KBM-7 (cell line): ENCODE data around the gene TEAD4.
A peak's percentile ranks its signal among the peaks of the same experiment; 100 is the strongest.

Experiments used
- DNase-seq: peaks from one replicate; pipeline ENCODE4 v3.0.0-alpha.2; 2015
- in situ Hi-C: fragments of 300-500 bp; cut with MboI; formaldehyde crosslinking; loops from 2 replicates; pipeline ENCODE4 v1.14.3; 2020; ENCODE audit warnings: low sequenced_read_pairs, low pct_unique_long_range_greater_than_20kb, mixed read lengths

The TEAD4 gene

DNA sequence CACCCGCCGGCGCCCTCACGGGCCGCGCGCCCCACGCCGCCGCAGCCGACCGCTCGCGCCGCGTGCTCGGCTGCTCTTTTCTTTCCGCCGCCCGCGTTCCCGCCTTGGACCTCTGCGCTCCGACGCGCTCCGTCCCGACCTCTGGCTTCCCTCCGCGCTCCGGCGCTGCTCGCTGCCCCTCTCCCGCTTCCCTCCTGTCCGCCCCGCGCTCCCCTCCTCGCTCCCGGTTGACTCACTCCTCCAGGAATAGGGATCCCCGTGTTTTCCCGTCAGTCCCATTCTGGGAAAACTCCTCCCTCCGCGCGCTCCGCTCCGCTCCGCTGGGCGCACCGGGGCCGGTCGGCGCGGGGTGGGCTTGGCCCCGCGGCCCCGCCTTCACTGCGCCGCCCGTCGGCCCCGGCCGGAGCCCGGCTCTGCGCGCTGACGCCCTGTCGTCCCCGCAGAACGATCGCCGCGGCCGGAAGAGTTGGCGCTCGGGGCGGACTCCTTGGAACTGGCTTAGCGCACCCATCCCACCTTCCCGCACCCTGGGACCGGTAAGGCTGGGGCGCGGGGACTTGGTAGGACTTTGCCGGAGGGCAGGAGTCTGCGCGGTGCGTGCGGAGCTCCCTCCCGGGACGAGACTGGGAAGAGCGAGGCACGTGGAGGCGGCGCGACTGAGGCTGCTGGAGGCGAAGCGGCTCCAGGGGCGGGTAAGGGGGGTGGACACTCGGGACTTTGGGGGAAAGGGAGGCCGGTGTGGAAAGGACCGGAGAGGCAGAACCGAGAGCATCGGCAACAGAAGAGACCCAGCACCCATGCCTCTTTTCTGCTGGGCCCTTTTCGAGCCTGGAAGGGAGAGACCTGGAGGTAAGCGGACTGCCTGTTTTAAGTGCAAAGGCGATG is 550 bp downstream of the TEAD4 start:
- in situ Hi-C loops, result no loop called here

DNA sequence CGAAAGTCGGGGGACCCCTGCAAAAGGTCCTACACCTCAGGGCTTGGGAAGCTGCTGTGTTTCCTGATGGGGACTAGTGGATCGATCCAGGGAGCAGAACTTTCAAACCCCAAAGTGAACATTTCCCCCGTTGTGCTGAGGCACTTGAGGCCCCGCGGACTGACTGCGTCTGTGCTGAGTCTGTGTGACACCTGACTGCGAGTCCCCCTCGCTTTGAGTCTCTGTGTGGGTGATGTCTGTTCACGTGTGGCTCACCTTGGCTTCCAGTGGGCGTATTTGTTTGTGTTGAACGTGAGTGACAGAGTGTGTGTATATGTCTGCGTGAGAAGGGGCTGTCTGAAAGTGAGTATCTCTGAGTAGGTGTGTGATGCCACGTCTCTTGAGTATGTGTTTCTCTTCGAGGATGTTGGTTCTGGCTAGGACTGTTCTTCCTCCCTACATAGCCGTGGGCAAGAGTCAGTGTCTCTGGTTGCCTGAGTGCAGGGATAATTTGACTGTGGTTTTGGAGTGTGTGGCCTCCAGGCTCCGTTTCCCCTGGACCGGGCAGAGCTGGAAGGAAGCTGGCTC is 1.3 kb downstream of the TEAD4 start:
- peak; percentile 41 for DNase-seq
- in situ Hi-C loops, result no loop called here

More for the DNA sequence above, 550 bp downstream of the TEAD4 start:
- DNase-seq, result peak; percentile 45

DNA sequence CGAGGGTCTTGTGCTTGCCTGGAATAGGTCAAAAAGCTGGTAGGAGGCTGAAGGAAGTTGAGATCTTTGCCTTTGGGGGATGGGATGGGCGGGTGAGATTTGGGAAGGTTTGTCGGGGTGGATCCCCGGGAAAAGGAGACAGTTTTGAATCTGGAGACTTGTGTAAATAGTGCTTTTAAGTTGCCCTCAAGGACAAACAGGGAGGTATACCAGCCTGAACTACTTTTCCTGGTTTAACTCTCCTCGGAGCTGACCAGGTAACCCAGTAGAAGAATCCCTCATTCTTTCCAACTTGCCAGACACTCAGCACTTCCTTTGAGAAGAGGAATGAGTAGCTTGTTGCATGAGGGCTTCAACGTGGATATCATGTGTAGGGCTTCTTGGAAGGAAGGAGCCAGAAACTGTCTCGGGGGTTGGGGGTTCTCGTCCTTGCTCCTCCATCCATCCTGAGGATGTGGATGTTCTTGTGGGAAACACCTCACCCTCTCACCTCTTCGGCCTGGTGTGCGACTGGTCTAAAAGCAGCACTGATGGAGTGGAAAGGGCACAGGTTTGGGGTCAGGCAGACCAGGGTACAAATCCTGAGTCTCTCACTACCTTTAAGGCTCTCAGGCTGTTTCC is 1.9 kb downstream of the TEAD4 start:
- in situ Hi-C loops, result no loop called here
- DNase-seq, result peak; percentile 12

DNA sequence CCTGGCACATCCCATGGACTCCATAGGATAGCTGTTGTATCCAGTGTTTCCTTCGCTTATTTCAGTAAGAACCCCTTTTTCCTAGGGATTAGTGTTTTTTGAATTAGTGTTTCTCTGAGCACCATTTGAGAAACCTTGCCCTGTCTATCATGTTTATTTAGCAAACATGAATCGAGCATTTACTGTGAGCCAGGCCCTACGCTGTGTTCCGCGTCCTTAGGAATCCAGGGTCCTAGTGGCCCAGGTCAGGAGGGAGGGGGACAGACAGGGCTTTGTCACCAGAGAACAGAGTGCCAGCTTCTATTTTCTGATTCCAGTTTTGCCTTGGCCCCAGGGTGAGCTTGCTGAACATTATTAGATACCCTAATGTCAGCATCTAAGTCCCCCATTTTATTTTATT is 2.5 kb downstream of the TEAD4 start:
- in situ Hi-C loops, result no loop called here
- DNase-seq, result no peak

DNA sequence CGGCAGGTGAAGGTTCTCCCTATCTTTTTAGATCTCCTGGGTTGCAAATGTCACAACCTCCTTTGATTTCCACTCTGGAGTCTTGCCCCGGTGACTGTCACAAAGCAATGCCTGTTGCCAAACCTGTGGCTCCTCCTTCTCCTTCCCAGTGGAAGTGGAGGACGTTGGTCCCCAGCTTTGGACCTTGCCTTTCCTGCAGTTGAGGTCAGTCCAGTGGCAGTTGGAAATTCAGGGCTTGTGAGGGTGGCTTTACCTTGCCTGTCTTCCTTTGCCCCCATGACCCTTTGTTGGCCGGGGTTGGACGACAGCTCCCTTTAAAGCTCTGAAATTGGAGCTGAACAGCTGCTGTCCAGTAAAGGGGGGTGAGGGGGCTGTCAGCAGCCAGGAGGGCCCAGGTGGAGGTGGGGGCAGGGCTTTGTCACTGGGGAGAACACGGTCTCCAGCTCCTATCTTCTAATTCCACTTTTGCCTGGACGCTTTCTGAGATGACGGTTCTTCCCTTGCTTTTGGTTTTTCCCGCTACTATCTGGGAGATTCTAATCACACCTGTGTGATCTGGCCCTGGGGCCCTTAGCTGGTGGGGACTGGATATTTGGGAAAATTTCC is 4.1 kb downstream of the TEAD4 start:
- in situ Hi-C loops, result no loop called here
- DNase-seq, result no peak

DNA sequence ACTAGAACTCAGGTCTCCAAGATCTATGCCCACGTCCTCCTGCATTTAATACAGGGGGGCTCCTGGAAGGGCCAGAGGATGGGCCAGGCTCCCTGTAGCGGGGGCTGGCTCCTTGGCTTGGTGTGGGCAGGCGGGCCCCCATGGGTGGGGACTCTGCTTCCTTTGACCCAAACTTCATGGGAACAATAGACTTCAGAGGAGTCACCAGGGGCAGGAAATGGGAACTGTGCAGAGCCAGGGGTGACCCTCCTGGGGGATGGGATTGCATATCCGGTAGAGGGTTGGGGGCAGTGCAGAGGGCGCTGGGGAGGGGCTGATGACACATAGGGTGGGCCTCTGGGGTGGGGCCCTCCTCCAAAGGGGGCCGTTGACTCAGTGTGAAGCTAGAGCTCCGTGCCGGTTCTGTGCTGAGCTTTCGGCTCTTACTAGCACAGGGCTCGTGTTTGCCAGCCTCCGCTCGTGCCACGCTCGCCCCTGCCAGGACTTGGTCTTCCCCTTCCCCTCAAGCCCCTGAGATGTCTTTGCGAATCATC is 4.6 kb downstream of the TEAD4 start:
- no peak for DNase-seq
- in situ Hi-C loops, result no loop called here

DNA sequence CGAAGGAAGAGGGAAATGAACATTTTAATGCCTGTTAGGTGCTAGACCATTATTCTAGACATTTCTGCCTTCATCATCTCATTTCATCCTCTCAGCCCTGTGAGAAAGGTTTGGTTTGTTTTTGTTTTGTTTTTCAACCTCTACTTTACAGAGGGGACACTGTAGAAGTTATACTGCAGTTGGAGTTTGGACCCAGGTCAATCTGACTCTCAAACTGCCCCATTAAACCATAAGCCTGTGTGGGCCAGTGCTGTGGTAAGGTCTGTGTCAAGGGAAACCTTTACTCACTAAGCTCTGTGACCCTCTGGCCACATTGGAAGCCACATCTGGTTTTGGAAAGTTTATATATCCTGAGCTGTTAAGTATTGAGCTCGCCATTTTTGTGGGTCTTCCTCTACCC is 8.5 kb downstream of the TEAD4 start:
- no peak for DNase-seq
- in situ Hi-C loops, result no loop called here

DNA sequence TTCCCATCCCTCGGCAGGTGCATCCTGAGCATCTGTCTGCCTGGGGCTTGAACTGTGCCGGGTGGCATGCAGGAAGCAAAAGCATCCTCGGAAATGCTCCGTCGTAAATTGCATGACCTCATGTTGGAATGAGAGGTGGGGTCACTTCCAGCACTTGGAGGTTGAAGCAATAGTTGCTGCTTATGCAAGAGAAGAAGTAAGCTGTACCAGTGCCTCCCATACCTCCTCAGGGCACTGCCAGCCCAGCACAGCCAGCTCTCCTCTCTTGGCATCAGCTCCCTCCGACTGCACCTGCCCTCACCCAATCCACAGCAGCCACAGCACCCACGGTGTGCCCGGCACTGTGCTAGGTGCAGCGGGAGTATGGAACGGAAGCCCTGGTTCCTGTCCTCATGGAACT is 11.5 kb downstream of the TEAD4 start:
- in situ Hi-C loops, result no loop called here

DNA sequence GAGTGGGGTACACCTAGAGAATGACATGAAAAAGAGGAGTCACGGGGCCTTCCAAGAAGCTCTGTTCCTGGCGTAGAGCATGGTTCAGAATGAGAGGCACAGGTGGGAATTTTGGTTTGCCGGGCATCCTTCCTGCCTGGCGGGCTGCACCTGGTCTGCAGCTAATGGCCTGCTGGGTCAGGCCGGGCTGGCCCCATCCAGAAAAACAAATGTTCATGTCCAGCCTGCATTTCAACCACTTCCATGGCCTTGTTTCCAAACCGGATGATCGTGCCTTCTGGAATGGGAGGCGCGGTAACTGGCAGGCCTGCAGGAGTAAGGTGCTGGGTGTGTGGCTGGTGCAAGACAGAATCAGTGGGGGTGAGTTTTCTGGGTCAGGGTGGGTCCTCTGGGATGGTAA is 14.4 kb downstream of the TEAD4 start:
- in situ Hi-C loops, result no loop called here
- DNase-seq, result no peak

More for the DNA sequence above, 11.5 kb downstream of the TEAD4 start:
- DNase-seq, result no peak

DNA sequence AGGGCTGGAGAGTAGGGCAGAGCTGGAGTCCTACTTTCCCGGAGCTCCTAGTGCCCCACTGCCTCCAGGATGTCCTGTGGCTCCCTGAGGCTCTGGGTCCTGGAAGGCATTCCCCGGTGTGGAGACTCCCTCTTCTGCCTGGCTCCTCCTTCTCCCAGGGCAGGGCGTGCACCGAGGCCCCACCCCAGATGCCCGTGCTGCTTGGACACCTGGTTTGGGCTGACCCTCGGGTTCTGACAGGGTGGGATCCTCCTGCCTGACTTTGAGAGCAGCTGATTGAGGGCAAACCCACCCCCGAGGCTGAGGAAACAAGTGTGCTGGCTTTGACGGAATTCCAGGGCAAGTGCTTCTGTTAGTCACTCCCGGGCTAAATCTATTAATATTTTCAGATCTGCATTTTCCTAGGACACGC is 15.4 kb downstream of the TEAD4 start:
- in situ Hi-C loops, result no loop called here
- no peak for DNase-seq

DNA sequence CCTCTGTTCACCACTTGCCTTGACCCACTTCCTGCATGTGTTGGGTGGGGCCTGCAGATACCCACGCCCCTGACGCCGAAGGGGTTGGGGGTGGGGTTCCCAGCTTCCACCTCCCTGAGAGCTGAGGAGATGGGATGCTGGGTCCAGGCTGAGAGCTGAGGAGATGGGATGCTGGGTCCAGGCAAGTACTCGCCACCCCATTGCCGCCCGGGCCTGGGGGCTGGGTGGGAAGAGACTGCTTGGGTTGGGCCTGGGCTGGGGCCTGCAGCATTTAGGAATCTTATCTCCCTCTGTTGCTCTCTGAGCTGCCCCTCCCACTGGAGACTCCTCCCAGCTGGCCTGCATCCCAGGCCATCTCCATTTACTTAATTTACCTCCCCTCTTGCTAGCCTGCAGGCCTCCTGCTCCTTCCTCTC is 17.4 kb downstream of the TEAD4 start:
- in situ Hi-C loops, result no loop called here
- no peak for DNase-seq

DNA sequence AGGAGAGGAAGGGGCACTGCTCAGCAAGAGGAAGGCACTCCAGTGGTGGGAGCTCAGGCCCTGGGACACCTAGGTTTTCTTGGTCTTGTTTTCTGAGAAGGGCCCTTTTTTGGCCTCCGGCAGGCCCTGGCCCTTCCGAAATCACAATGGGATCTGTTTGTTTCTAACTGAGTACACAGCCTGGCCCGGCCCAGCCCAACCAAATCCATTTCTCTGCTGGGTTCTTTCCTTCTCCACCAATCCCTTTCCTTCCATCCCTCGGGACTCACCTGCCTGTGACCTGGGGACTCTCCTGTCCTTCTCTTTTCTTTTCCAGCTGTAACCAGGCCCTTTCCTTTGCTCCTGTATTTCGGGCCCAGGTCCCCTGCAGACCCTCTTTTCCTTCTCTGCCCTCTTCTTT is 18.6 kb downstream of the TEAD4 start:
- in situ Hi-C loops, result no loop called here
- DNase-seq, result no peak

DNA sequence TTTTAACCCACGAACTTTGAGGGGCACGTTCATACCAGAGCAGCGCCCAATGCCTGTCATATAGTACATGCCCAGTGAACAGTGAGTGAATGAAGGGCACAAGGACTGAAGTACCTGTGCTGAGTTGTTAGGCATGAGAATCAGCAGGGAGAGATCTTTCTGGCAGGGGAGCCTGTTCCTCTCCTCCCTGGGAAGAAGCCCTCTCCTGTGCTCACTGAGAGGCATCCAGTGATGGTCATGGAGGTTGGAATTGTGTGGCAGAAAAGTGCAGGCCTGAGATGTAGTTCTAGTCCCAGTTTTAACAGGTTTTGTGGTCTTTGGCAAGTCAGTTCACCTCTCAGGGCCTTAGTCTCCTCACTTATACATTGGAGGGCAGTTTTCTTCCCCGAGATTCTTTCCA is 20.6 kb downstream of the TEAD4 start:
- DNase-seq, result no peak
- in situ Hi-C loops, result no loop called here

DNA sequence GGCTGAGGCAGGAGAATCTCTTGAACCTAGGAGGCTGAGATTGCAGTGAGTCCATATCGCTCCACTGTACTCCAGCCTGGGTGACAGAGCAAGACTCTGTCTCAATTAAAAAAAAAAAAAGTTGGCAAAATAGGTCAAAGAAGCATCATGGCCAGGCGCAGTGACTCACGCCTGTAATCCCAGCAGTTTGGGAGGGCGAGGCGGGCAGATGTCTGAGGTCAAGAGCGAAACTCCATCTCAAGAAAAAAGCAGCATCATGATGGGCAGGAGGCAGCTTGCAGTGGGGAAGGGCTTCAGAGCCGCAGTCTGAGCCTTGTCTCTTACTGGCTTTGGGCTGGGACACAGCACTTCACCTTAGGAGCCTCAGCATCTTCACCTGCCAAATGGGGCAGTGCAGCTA is 21.4 kb downstream of the TEAD4 start:
- DNase-seq, result no peak
- in situ Hi-C loops, result no loop called here

DNA sequence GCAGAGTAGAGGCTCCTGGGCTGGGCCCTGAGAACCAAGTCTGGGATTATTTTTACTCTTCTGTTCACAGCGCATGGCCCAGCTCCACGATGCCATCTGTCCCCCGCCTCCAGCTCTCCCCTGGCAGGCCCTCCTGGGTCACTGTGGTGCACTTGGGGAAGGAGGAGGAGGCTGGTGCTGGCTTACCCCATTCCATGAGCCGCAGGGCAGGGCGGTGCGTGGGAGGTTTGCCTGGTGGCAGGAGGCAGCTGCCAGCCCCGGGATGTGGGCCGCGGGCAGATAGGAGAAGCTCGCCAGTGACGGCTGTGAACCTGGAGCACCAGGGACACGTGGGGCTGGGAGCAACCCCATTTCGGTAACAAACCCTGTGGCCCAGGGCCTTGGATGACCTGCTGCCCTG is 23.2 kb downstream of the TEAD4 start:
- in situ Hi-C loops, result no loop called here
- DNase-seq, result no peak

DNA sequence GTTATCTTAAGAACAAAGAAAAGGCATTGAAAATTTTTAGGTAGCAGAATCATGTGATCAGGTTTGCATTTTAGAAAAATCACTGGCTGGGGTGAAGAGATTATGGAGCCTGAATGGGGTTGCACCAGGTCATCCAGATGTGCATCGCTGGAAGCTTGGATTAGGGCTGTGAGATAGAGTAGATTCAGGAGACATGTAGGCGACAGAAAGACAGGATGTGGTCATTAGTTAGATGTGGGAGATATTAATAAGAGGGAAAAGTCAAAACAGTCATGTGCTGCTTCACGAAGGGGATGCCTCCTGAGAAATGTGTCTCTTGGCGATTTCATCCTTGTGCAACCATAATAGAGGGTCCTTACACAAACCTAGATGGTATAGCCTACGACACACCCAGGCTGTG is 25.1 kb downstream of the TEAD4 start:
- DNase-seq, result no peak
- in situ Hi-C loops, result no loop called here

DNA sequence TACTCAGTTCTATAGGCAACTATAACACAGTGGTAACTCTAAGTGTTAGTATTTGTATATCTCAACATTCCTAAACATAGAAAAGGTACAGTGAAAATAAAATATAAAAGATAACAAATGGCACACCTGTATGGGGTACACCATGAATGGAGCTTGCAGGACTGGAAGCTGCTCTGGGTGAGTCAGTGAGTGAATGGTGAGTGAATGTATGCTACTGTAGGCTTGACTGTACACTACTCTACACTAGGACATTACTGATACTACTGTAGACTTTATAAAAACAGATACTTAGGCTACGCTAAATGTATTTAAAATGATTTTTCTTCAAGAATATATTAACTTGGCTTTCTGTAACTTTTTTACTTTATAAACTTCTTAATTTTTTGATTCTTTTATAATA is 25.5 kb downstream of the TEAD4 start:
- in situ Hi-C loops, result no loop called here
- DNase-seq, result no peak

DNA sequence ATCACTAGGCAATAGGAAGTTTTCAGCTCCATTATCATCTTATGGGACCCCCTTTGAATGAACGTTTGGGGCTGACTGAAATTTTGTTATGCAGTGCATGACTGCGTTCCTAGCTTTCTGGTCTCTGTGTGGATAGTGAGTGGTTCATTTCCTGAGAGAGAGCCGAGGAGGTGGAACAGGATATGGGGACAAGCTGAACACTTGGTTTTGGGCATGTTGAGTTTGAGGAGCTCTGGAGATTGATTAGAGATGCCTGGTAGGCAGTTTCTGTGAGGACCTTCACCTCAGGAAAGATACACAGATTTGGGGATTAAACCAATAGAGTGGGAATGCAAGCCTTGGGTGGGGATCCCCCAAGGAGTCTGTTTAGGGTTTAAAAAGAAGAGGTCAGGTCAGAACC is 27.7 kb downstream of the TEAD4 start:
- DNase-seq, result no peak
- in situ Hi-C loops, result no loop called here

DNA sequence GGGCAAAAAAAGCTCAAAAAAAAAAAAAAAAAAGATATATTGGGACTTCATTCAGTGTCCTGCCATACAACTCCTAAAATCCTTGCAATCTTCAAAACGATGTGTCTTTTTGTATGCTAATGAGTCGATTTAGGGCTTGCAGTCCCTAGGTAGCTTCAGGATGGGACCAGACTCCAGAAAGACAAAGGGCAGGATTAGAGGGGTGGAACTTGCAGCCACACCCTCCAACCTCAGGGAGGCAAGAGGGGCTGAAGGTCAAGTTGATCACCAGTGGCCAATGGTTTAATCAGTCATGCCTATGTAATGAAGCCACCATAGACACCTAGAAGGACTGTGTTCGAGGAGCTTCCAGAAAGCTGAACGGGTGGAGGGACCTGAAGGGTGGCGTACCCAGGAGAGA is 29.3 kb downstream of the TEAD4 start:
- in situ Hi-C loops, result no loop called here
- no peak for DNase-seq

DNA sequence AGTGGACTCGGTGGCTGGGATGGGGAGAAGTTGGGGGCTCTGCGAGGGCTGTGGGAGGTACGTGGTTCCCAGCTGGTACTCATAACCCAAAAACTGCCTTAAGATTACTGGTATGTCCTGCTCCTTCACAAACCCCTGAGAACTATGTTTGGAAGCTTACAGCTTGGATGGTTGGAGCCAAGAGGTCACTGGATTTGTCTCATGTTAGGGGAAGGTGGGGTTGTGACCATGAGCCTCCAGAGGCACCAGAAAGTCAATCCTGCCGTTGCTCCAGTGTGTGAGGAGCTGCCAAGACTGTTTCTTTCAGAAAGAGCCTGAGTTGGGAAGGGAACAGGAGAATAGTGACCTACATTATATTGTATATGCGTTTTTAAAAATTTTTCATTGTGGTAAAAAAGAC is 33.5 kb downstream of the TEAD4 start:
- in situ Hi-C loops, result no loop called here
- no peak for DNase-seq
